H1 (cell line): ENCODE data around the gene ILF2. TPM values are rescaled to one million over a fixed set of nuclear protein-coding genes. Genes with fewer than 3 reads are reported as not detected.

Experiments used
- CTCF ChIA-PET: fragments of 300-600 bp; sonication (Branson Sonifier 250); formaldehyde crosslinking; loops from one replicate; lab custom pipeline; 2021; ENCODE audit not compliant: partially characterized antibody; lab: Charles Lee
- POLR2A ChIA-PET: fragments of 300-600 bp; sonication (Branson Sonifier 250); formaldehyde crosslinking; loops from one replicate; lab custom pipeline; 2021; ENCODE audit warnings: inconsistent platforms; ENCODE audit not compliant: partially characterized antibody; lab: Charles Lee
- DNase-seq, 2 experiments: peaks; one replicate each; pipeline versions ENCODE4 v3.0.0 to v3.0.0-alpha.2; 2010 to 2022; ENCODE audit warnings: low spot score in 2 of 2, low read depth in 1 of 2, mixed read lengths in 1 of 2
- FAIRE-seq: peaks from 2 replicates; lab custom pipeline; 2011; peaks lifted over from hg19 to GRCh38; lab: Jason Lieb, UNC
- H2AFZ ChIP-seq: 2 replicates; pipeline ENCODE4 v1.8.1; 2012; ENCODE audit warnings: low read length, inconsistent platforms
- H2AK5ac ChIP-seq: 2 replicates; pipeline ENCODE4 v1.6.1; 2013; ENCODE audit warnings: low read depth, low read length
- H2BK120ac ChIP-seq: replicated peaks from 2 replicates; pipeline ENCODE3; 2013; ENCODE audit warnings: low read depth, low read length, inconsistent platforms
- H2BK12ac ChIP-seq: 2 replicates; pipeline ENCODE4 v1.6.1; 2013; ENCODE audit warnings: low read depth, low read length
- H2BK15ac ChIP-seq: 2 replicates; pipeline ENCODE4 v1.6.1; 2013; ENCODE audit warnings: low read length
- H2BK20ac ChIP-seq: 2 replicates; pipeline ENCODE4 v1.6.1; 2013; ENCODE audit warnings: low read length
- H2BK5ac ChIP-seq: 2 replicates; pipeline ENCODE4 v1.6.1; 2013; ENCODE audit warnings: low read depth, low read length
- H3K14ac ChIP-seq: 2 replicates; pipeline ENCODE4 v1.6.1; 2013; ENCODE audit warnings: inconsistent platforms; ENCODE audit not compliant: insufficient read length
- H3K18ac ChIP-seq: 2 replicates; pipeline ENCODE4 v1.6.1; 2013; ENCODE audit warnings: low read length; ENCODE audit errors: extremely low read depth
- H3K23ac ChIP-seq: 2 replicates; pipeline ENCODE4 v1.6.1; 2013; ENCODE audit warnings: inconsistent platforms; ENCODE audit not compliant: insufficient read length
- H3K23me2 ChIP-seq: 2 replicates; pipeline ENCODE4 v1.6.1; 2013; ENCODE audit warnings: low read depth, low read length
- H3K27ac ChIP-seq: 2 replicates; pipeline ENCODE4 v1.6.1; 2011; ENCODE audit warnings: low read depth, low read length, inconsistent platforms
- H3K27me3 ChIP-seq, 4 experiments: replicated peaks in 1 of 4; 1 replicate in 1 of 4; 2 replicates in 3 of 4; pipeline versions ENCODE4 v1.6.1 to v1.8.1; 2011 to 2013; ENCODE audit warnings: low read length in 3 of 4, mild to moderate bottlenecking in 3 of 4, inconsistent platforms in 2 of 4, mixed read lengths in 2 of 4, moderate library complexity in 1 of 4; ENCODE audit not compliant: control insufficient read depth in 3 of 4, insufficient read depth in 3 of 4; ENCODE audit errors: extremely low read depth in 1 of 4
- H3K36me3 ChIP-seq, 4 experiments: 2 replicates each; pipeline versions ENCODE4 v1.6.1 to v1.8.1; 2011 to 2013; ENCODE audit warnings: mild to moderate bottlenecking in 4 of 4, low read length in 3 of 4, moderate library complexity in 2 of 4, control low read depth in 1 of 4, inconsistent platforms in 1 of 4; ENCODE audit not compliant: insufficient read depth in 4 of 4, control insufficient read depth in 2 of 4
- H3K4ac ChIP-seq: replicated peaks from 2 replicates; pipeline ENCODE3; 2013; ENCODE audit warnings: low read length, low read depth, mixed read lengths, inconsistent platforms; ENCODE audit not compliant: insufficient read length
- H3K4me1 ChIP-seq, 4 experiments: replicated peaks in 1 of 4; 1 replicate in 1 of 4; 2 replicates in 3 of 4; pipeline versions ENCODE4 v1.6.1 to v1.8.1; 2011 to 2013; ENCODE audit warnings: low read length in 3 of 4, inconsistent platforms in 2 of 4, mixed read lengths in 1 of 4; ENCODE audit not compliant: insufficient read depth in 4 of 4, control insufficient read depth in 3 of 4
- H3K4me2 ChIP-seq, 2 experiments: 2 replicates each; pipeline versions ENCODE4 v1.6.1 to v1.8.1; 2011 to 2013; ENCODE audit warnings: low read depth in 2 of 2, low read length in 2 of 2, control low read depth in 1 of 2, inconsistent platforms in 1 of 2, mild to moderate bottlenecking in 1 of 2; ENCODE audit not compliant: insufficient read depth in 1 of 2
- H3K4me3 ChIP-seq, 4 experiments: fragments of 200-600, 300-600 bp in 1 of 4; sonication (generic), shearing (Covaris generic), sonication (Bioruptor Twin) in 1 of 4; 2 replicates each; pipeline versions ENCODE4 v1.5.1 to v1.8.1; 2011 to 2016; ENCODE audit warnings: low read length in 4 of 4, low read depth in 3 of 4, control low read depth in 2 of 4, inconsistent platforms in 2 of 4, mild to moderate bottlenecking in 2 of 4, mixed read lengths in 1 of 4, moderate library complexity in 1 of 4; ENCODE audit not compliant: insufficient read depth in 2 of 4; ENCODE audit errors: extremely low read depth in 1 of 4
- H3K56ac ChIP-seq: replicated peaks from 2 replicates; pipeline ENCODE3; 2013; ENCODE audit warnings: low read depth, mild to moderate bottlenecking, mixed read lengths, low read length, inconsistent platforms; ENCODE audit not compliant: insufficient read length
- H3K79me1 ChIP-seq: 2 replicates; pipeline ENCODE4 v1.6.1; 2013; ENCODE audit warnings: low read depth, low read length, control low read depth
- H3K79me2 ChIP-seq, 2 experiments: 2 replicates each; pipeline versions ENCODE4 v1.6.1 to v1.8.1; 2012 to 2013; ENCODE audit warnings: low read length in 2 of 2, mild to moderate bottlenecking in 2 of 2, inconsistent platforms in 1 of 2; ENCODE audit not compliant: insufficient read depth in 2 of 2, control insufficient read depth in 1 of 2
- H3K9ac ChIP-seq, 4 experiments: replicated peaks in 1 of 4; 1 replicate in 1 of 4; 2 replicates in 3 of 4; pipeline versions ENCODE4 v1.6.1 to v1.8.1; 2011 to 2013; ENCODE audit warnings: low read depth in 3 of 4, low read length in 3 of 4, control low read depth in 2 of 4, mild to moderate bottlenecking in 2 of 4, moderate library complexity in 2 of 4, inconsistent platforms in 1 of 4; ENCODE audit errors: extremely low read depth in 1 of 4
- H3K9me3 ChIP-seq, 2 experiments: 2 replicates each; pipeline versions ENCODE4 v1.6.1 to v1.8.1; 2012 to 2013; ENCODE audit warnings: mild to moderate bottlenecking in 2 of 2, moderate library complexity in 2 of 2, control low read depth in 1 of 2, inconsistent platforms in 1 of 2, low read depth in 1 of 2, low read length in 1 of 2, mixed read lengths in 1 of 2; ENCODE audit not compliant: insufficient read depth in 2 of 2
- H4K20me1 ChIP-seq, 2 experiments: replicated peaks in 1 of 2; 2 replicates each; pipeline versions ENCODE3 to v1.8.1; 2011 to 2013; ENCODE audit warnings: inconsistent platforms in 2 of 2, low read length in 2 of 2, mild to moderate bottlenecking in 1 of 2; ENCODE audit not compliant: insufficient read depth in 2 of 2, control insufficient read depth in 1 of 2
- H4K5ac ChIP-seq: 2 replicates; pipeline ENCODE4 v1.6.1; 2013; ENCODE audit warnings: low read length, low read depth, mixed read lengths, inconsistent platforms; ENCODE audit not compliant: insufficient read length
- H4K8ac ChIP-seq: 2 replicates; pipeline ENCODE4 v1.8.0; 2013; ENCODE audit warnings: mild to moderate bottlenecking, moderate library complexity, low read length, inconsistent platforms; ENCODE audit not compliant: insufficient read depth; ENCODE audit errors: extremely low read depth
- H4K91ac ChIP-seq: replicated peaks from 2 replicates; pipeline ENCODE3; 2013; ENCODE audit warnings: low read length, mixed read lengths, inconsistent platforms; ENCODE audit not compliant: insufficient read length
- BACH1 ChIP-seq: IDR thresholded peaks from 2 replicates; pipeline ENCODE4 v1.6.1; 2012; ENCODE audit warnings: low read length, improper control_type of control experiment
- HDAC6 ChIP-seq: IDR thresholded peaks from one replicate; pipeline ENCODE4 v1.7.1; 2012; ENCODE audit warnings: low read depth, mild to moderate bottlenecking, inconsistent platforms, low read length, moderate library complexity
- POLR2A ChIP-seq, 2 experiments: IDR thresholded peaks; 1 replicate in 1 of 2; 2 replicates in 1 of 2; pipeline ENCODE4 v1.6.1; 2011; ENCODE audit warnings: low read depth in 2 of 2, low read length in 2 of 2, mild to moderate bottlenecking in 2 of 2; ENCODE audit errors: control extremely low read depth in 1 of 2
- WGBS, 2 experiments: shearing (Covaris generic) in 1 of 2; methylation state at CpG; one replicate each; pipeline versions ENCODE4 v1.1.6 to v1.1.7; 2013 to 2015; ENCODE audit warnings: low lambda C conversion rate in 2 of 2, mixed read lengths in 2 of 2, inconsistent platforms in 1 of 2, low coverage in 1 of 2, missing lambda C conversion rate in 1 of 2; ENCODE audit not compliant: insufficient replicate concordance in 2 of 2, insufficient coverage in 1 of 2, insufficient read length in 1 of 2; ENCODE audit errors: extremely low coverage in 1 of 2, missing lambda C conversion rate in 1 of 2; 5-methylcytosine and 5-hydroxymethylcytosine counted together
- polyA plus RNA-seq, 7 experiments: library from polyadenylated mRNA; depleted of rRNA in 3 of 7; stranded (reverse) in 5 of 7; unstranded in 2 of 7; fragments of >200 nt in 5 of 7; fragments of 200-250 nt in 2 of 7; gene quantifications; 1 replicate in 5 of 7; 2 replicates in 1 of 7; 4 replicates in 1 of 7; pipeline versions ENCODE4 v1.2.1 to v1.2.3, GENCODE V29; 2011 to 2013; ENCODE audit warnings: missing spikeins in 2 of 7, mixed read lengths in 2 of 7
- total RNA-seq: library from RNA; stranded (reverse); fragmentation: NEBNext Ultra II Directional; extraction: Animal tissue kit (Norgen Biotek cat#: 25700); gene quantifications from 2 replicates; pipeline ENCODE4 v1.2.1, GENCODE V29; 2021

ILF2 gene
- total and polyA plus RNA-seq, 2 of the 8 experiments (the other 6 are each of a cell fraction or from before 2014, with no cell fraction given), result 389 to 474 TPM

GRCh38 chr1:153699768-153700167 lies 29.0 kb upstream of the ILF2 start:
- H2BK20ac ChIP-seq, result no peak overlapping the region
- H4K20me1 ChIP-seq, result no peaks in the 10 kb centered on the region
- H3K79me1 ChIP-seq, result no peaks in the 10 kb centered on the region
- WGBS, 2 experiments, result 85% methylated on average over 6 of the region's 6 CpGs; no CpG with 5 or more reads in 1 of the 2 experiments
- H3K79me2 ChIP-seq, result no peaks in the 10 kb centered on the region
- H3K14ac ChIP-seq, result no peak overlapping the region
- H3K9me3 ChIP-seq, result no peaks in the 10 kb centered on the region
- H2BK15ac ChIP-seq, result no peak overlapping the region
- H3K23me2 ChIP-seq, result no peaks in the 10 kb centered on the region
- FAIRE-seq (no peak), DNase-seq (no peak)
- peaks cover 3 to 18% (median 12%) of the 10 kb centered on the region in 4 experiments for H3K4me1 ChIP-seq
- H2BK5ac ChIP-seq, result no peak overlapping the region
- H4K91ac ChIP-seq, result no peak overlapping the region
- POLR2A ChIA-PET, result interaction anchor here (0.6 to 1.2 kb wide), 4 partner anchors 15 to 291 kb away, joined by 3 read pairs; partner anchors contain the start of genes RPS27 and S100A14
- no peak overlapping the region for H2AK5ac ChIP-seq
- no peak overlapping the region for H2AFZ ChIP-seq
- no peak overlapping the region for H2BK12ac ChIP-seq
- H3K4me2 ChIP-seq, result no peak overlapping the region
- CTCF ChIA-PET, result interaction anchor here (0.7 to 3.1 kb wide), 7 partner anchors 13 to 166 kb away, joined by 3 to 17 read pairs (median 4); partner anchors contain the start of gene NPR1
- no peak overlapping the region for H3K18ac ChIP-seq
- H4K8ac ChIP-seq, result no peak overlapping the region
- H3K36me3 ChIP-seq, result no peaks in the 10 kb centered on the region
- H3K23ac ChIP-seq, result no peak overlapping the region
- H3K4ac ChIP-seq, result no peak overlapping the region
- no peak overlapping the region for H3K4me3 ChIP-seq
- no peak overlapping the region for H3K56ac ChIP-seq
- H2BK120ac ChIP-seq, result no peak overlapping the region
- no peaks in the 10 kb centered on the region for H3K27me3 ChIP-seq
- no peak for TF ChIP-seq BACH1
- no peak for TF ChIP-seq POLR2A (IDR thresholded peaks at IDR 0.05; ENCODE audit: control extremely low read depth in 1 of 2, low read depth in 2 of 2, low read length in 2 of 2)
- no peak for TF ChIP-seq HDAC6
- no peak overlapping the region for H3K27ac ChIP-seq
- no peak overlapping the region for H3K9ac ChIP-seq
- no peak overlapping the region for H4K5ac ChIP-seq
